SK-N-SH (cell line): Measurements from ENCODE around the gene ABCC3.

Experiments used
- CHD2 ChIP-seq: fragments of 150-350 bp; IDR thresholded peaks from 2 replicates; pipeline ENCODE4 v1.6.1; 2018; ENCODE audit warnings: low read length; ENCODE audit not compliant: partially characterized antibody
- CTCF ChIP-seq: fragments of 200-600 bp; sonication (generic); IDR thresholded peaks from 2 replicates; pipeline ENCODE4 v1.6.1; 2017; ENCODE audit warnings: antibody characterized with exemption, mild to moderate bottlenecking, moderate library complexity
- ELF1 ChIP-seq: IDR thresholded peaks from 2 replicates; pipeline ENCODE4 v1.4.0; 2012
- EP300 ChIP-seq, 2 experiments: IDR thresholded peaks; 2 replicates each; pipeline versions ENCODE4 v1.4.0 to v1.6.1; 2012; ENCODE audit warnings: borderline replicate concordance in 1 of 2, low read depth in 1 of 2, low read length in 1 of 2
- EZH2phosphoT487 ChIP-seq: fragments of 200-600 bp; sonication (generic); IDR thresholded peaks from 2 replicates; pipeline ENCODE4 v1.6.1; 2017; ENCODE audit warnings: low read depth, mixed run types, mild to moderate bottlenecking, antibody characterized with exemption, moderate library complexity, borderline replicate concordance
- GABPA ChIP-seq: IDR thresholded peaks from 2 replicates; pipeline ENCODE4 v1.4.0; 2012; ENCODE audit warnings: low read depth, mild to moderate bottlenecking
- MEF2A ChIP-seq: IDR thresholded peaks from 2 replicates; pipeline ENCODE4 v1.4.0; 2012; ENCODE audit warnings: low read depth, borderline replicate concordance
- MXI1 ChIP-seq: IDR thresholded peaks from 2 replicates; pipeline ENCODE4 v1.6.1; 2012; ENCODE audit warnings: mild to moderate bottlenecking, low read depth, low read length, improper control_type of control experiment
- POLR2AphosphoS5 ChIP-seq: IDR thresholded peaks from 2 replicates; pipeline ENCODE4 v1.6.1; 2012; ENCODE audit warnings: low read depth, low read length
- REST ChIP-seq: IDR thresholded peaks from 2 replicates; pipeline ENCODE4 v1.6.1; 2012; ENCODE audit warnings: mild to moderate bottlenecking, low read depth, low read length, moderate library complexity
- SMC3 ChIP-seq: IDR thresholded peaks from 2 replicates; pipeline ENCODE4 v1.6.1; 2012; ENCODE audit warnings: low read depth, low read length, improper control_type of control experiment
- TCF12 ChIP-seq: IDR thresholded peaks from 2 replicates; pipeline ENCODE4 v1.4.0; 2012
- YY1 ChIP-seq: IDR thresholded peaks from 2 replicates; pipeline ENCODE4 v1.4.0; 2012; ENCODE audit warnings: low read depth, mild to moderate bottlenecking

GRCh38 chr17:50708050-50709000, 73.6 kb downstream of the ABCC3 start:
- TF ChIP-seq CTCF, result no peak; the same call in 1 of the 2 replicates
- TF ChIP-seq SMC3, result 0 out of 2 replicates have a peak, but pooled peaks have one; percentile 2
- TF ChIP-seq CHD2, result no peak
- no peak for TF ChIP-seq MEF2A
- peak; percentile 39; the same call in 1 of the 2 replicates for TF ChIP-seq GABPA
- no peak for TF ChIP-seq EZH2phosphoT487
- TF ChIP-seq POLR2AphosphoS5, result peak; percentile 86
- no peak for TF ChIP-seq REST
- no peak for TF ChIP-seq EP300 (IDR thresholded peaks at IDR 0.05; ENCODE audit: borderline replicate concordance in 1 of 2, low read depth in 1 of 2, low read length in 1 of 2)
- no peak; the same call in 1 of the 2 replicates for TF ChIP-seq ELF1
- no peak for TF ChIP-seq MXI1
- TF ChIP-seq YY1, result no peak
- no peak for TF ChIP-seq TCF12
